Hepatocyte (in vitro differentiated cells): ENCODE data around the gene GBX1.

Source experiments
- CTCF ChIP-seq: fragments of 200-600 bp; sonication (generic); IDR thresholded peaks from 2 replicates; pipeline ENCODE4 v1.5.1; 2016; ENCODE audit warnings: antibody characterized with exemption, mild to moderate bottlenecking; ENCODE audit not compliant: poor library complexity
- EZH2 ChIP-seq: fragments of 200-600 bp; sonication (generic); IDR thresholded peaks from 2 replicates; pipeline ENCODE4 v1.6.1; 2016; ENCODE audit warnings: antibody characterized with exemption, mild to moderate bottlenecking, borderline replicate concordance
- EZH2phosphoT487 ChIP-seq: fragments of 200-600 bp; sonication (generic); IDR thresholded peaks from one replicate; pipeline ENCODE4 v1.6.1; 2018; ENCODE audit warnings: antibody characterized with exemption, mild to moderate bottlenecking, low read depth, moderate library complexity; ENCODE audit not compliant: unreplicated experiment, severe bottlenecking

- TF ChIP-seq CTCF (peak; percentile 100), EZH2phosphoT487 (no peak), EZH2 (no peak)
Observed at GRCh38 chr7:151172273-151173141, 5.0 kb upstream of the GBX1 start.
